SK-N-SH (cell line): ENCODE measurements around the gene SLC38A8.

Experiments
- ELF1 ChIP-seq: IDR thresholded peaks from 2 replicates; pipeline ENCODE4 v1.4.0; 2012
- FOXM1 ChIP-seq: IDR thresholded peaks from 2 replicates; pipeline ENCODE4 v1.4.0; 2012; ENCODE audit warnings: low read depth, mild to moderate bottlenecking
- GABPA ChIP-seq: IDR thresholded peaks from 2 replicates; pipeline ENCODE4 v1.4.0; 2012; ENCODE audit warnings: low read depth, mild to moderate bottlenecking

DNA sequence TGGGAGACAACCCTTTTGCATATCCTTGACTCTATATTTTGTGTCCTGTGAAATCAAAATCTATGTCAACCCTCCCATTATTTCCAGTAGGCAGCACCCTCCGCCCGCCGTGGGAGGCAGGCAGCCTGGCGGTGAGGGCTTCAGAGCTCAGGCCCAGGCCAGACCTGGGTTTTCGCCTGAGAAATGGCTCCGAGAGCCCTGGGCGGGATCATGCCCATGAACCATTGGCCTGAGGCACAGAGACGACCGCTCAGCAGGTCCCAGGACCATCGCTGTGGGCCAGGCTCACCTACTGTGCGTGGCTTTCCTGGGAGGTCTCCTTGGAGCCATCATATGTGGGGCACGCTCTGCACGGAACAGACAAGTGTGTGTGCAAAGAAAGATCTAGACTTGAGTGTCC is 6.3 kb upstream of the SLC38A8 start:
- TF ChIP-seq GABPA = no peak
- TF ChIP-seq ELF1 = no peak
- TF ChIP-seq FOXM1 = no peak
